Choroid plexus epithelial cell (primary cell): Measurements from ENCODE around the gene NYNRIN.
A peak's percentile ranks its signal among the peaks of the same experiment; 100 is the strongest.

ENCODE experiments used
- DNase-seq: peaks from one replicate; pipeline ENCODE4 v3.0.0-alpha.2; 2010; ENCODE audit warnings: low read depth
- H3K4me3 ChIP-seq: 2 replicates; pipeline ENCODE4 v1.5.1; 2011; ENCODE audit warnings: low read depth, mild to moderate bottlenecking, control low read depth, low read length, moderate library complexity
- CTCF ChIP-seq: conservative IDR thresholded peaks from 2 replicates; pipeline ENCODE4 v1.5.1; 2011; ENCODE audit warnings: low read depth, mild to moderate bottlenecking, control low read depth, inconsistent platforms, low read length, moderate library complexity

NYNRIN gene

GRCh38 chr14:24366413-24366720, 32.4 kb upstream of the NYNRIN start:
- DNase-seq, result no peak
- TF ChIP-seq CTCF, result no peak
- H3K4me3 ChIP-seq, result peak overlapping the region; percentile 84

- H3K4me3 ChIP-seq, result peak overlapping the region; percentile 84
- DNase-seq, result peak; percentile 98
- no peak for TF ChIP-seq CTCF
Measured at GRCh38 chr14:24366721-24367513, 31.9 kb upstream of the NYNRIN start.

GRCh38 chr14:24367514-24368211, 31.1 kb upstream of the NYNRIN start, which contains the start of gene NFATC4:
Gene NFATC4 (plus strand): TSS chr14:24368184. CDS start chr14:24368341, 157 bp downstream.
- peak within 1 kb of the TSS; percentile 84 for H3K4me3 ChIP-seq
- DNase-seq, result peak; percentile 97
- TF ChIP-seq CTCF, result no peak

DNA sequence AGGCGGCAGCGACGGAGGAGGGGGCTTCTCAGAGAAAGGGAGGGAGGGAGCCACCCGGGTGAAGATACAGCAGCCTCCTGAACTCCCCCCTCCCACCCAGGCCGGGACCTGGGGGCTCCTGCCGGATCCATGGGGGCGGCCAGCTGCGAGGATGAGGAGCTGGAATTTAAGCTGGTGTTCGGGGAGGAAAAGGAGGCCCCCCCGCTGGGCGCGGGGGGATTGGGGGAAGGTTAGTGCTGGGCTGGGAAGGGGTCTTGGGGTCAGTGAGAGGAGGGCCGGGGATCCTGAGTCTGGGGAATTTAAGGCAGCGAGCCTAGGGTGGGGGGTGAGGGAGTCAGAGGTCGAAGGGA, 30.6 kb upstream of the NYNRIN start:
- peak overlapping the region; percentile 84 for H3K4me3 ChIP-seq
- DNase-seq, result no peak
- no peak for TF ChIP-seq CTCF

DNA sequence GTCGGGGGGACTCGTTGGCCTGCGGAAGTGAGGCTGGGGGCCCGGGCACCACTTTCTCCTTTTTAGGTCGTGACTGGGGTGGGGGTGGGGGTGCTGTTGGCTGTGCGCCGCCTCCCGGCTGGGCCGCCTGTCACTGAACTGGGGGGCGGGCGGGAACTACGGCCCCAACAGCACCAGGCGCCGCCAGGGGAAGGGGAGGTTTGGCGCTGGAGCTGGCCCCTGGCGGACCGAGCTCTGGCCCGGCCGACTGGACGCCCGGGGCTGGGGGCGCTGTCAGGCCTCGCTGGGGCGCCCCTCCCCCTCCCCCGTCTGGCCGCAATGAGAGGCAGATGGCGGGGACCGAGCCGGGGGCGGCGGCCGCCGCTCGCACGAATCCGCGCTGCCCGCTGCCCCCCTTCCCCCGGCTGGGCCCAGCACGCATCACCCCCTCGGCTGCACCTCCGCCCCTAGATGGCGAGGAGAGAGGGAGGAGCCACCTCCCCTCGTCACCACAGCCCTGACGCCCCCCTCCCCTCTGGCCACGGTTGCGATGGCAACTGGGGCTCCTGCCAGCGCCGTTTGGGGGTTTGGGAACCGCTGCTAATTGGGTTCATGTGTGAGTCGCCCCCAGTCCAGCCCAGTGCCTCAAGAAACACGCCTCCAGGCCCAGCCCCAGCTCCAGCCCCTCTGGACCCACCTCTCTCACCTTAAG, 30.1 kb upstream of the NYNRIN start:
- DNase-seq, result peak; percentile 58
- no peak for TF ChIP-seq CTCF
- H3K4me3 ChIP-seq, result peak overlapping the region; percentile 84

DNA sequence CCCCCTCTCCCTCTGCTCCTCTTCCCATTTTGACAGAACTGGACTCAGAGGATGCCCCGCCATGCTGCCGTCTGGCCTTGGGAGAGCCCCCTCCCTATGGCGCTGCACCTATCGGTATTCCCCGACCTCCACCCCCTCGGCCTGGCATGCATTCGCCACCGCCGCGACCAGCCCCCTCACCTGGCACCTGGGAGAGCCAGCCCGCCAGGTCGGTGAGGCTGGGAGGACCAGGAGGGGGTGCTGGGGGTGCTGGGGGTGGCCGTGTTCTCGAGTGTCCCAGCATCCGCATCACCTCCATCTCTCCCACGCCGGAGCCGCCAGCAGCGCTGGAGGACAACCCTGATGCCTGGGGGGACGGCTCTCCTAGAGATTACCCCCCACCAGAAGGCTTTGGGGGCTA, 29.3 kb upstream of the NYNRIN start:
- TF ChIP-seq CTCF, result no peak
- no peak for DNase-seq
- peak overlapping the region; percentile 84 for H3K4me3 ChIP-seq
